ENCODE results near the gene CDKN3. TPM values are rescaled to one million over a fixed set of nuclear protein-coding genes. Genes with fewer than 3 reads are reported as not detected.
A peak's percentile ranks its signal among the peaks of the same experiment; 100 is the strongest.

The CDKN3 gene
- total and polyA plus RNA-seq, 9 donors: 0.56 to 3.1 (median 2.2) TPM

DNA sequence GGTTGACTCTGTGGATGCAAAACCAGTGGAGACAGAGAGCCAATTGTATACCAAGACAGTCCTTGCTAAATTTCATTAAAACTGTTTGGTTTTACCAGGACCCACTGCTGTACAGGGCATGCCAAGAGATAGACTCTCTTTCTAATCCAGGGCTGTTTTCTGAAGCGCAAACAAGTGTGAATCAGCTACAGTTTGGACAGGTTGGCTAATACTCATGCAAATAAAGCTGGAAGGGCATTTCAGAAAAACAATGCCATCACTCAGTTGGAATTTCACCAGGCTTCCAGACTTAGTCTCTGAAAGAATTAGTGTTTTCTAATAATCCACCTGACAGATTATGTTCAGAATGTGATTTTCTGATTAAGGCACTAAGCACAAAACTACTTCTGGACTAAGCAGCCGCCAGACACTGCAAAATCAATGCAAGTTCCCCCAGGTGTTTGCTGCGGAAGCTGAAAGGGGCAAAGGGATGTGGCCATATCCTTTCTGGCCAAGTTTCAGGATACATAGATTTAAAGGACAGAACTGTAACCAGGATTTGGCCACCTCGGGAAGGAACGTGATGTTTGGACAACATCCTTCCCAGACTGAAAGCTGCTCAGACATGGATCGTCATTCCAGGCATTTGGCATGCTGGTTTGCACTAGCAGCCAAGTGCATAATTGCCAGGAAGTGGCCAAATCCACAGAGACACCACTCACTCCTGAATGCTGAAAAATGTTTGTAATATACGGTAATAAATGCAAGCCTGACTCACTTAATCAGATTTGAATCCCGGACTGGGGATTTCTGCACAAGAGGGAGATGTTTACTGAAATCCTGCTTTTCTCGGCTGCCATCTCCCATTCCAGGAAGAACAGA, 32.0 kb upstream of the CDKN3 start:
- no peak for DNase-seq
- intact Hi-C loops (cut with DNase I): no loop called here
- Histone ChIP-seq H3K36me3 (no peaks in the 10 kb centered on the region), H3K4me3 (no peak overlapping the region), H3K27me3 (no peaks in the 10 kb centered on the region), H3K9me3 (no peaks in the 10 kb centered on the region), H3K4me1 (ENCODE audit: insufficient read depth) (peaks cover 4% of the 10 kb centered on the region), H3K27ac (no peak overlapping the region)
- WGBS, 3 donors: 39 to 48% (median 42%) methylated on average over 9 of the region's 9 CpGs
- TF ChIP-seq POLR2A (IDR thresholded peaks at IDR 0.05) (no peak), EP300 (IDR thresholded peaks at IDR 0.05) (peak; percentile 75)
- TF ChIP-seq, protein P1, sequence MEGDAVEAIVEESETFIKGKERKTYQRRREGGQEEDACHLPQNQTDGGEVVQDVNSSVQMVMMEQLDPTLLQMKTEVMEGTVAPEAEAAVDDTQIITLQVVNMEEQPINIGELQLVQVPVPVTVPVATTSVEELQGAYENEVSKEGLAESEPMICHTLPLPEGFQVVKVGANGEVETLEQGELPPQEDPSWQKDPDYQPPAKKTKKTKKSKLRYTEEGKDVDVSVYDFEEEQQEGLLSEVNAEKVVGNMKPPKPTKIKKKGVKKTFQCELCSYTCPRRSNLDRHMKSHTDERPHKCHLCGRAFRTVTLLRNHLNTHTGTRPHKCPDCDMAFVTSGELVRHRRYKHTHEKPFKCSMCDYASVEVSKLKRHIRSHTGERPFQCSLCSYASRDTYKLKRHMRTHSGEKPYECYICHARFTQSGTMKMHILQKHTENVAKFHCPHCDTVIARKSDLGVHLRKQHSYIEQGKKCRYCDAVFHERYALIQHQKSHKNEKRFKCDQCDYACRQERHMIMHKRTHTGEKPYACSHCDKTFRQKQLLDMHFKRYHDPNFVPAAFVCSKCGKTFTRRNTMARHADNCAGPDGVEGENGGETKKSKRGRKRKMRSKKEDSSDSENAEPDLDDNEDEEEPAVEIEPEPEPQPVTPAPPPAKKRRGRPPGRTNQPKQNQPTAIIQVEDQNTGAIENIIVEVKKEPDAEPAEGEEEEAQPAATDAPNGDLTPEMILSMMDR (IDR thresholded peaks at IDR 0.05): no peak

DNA sequence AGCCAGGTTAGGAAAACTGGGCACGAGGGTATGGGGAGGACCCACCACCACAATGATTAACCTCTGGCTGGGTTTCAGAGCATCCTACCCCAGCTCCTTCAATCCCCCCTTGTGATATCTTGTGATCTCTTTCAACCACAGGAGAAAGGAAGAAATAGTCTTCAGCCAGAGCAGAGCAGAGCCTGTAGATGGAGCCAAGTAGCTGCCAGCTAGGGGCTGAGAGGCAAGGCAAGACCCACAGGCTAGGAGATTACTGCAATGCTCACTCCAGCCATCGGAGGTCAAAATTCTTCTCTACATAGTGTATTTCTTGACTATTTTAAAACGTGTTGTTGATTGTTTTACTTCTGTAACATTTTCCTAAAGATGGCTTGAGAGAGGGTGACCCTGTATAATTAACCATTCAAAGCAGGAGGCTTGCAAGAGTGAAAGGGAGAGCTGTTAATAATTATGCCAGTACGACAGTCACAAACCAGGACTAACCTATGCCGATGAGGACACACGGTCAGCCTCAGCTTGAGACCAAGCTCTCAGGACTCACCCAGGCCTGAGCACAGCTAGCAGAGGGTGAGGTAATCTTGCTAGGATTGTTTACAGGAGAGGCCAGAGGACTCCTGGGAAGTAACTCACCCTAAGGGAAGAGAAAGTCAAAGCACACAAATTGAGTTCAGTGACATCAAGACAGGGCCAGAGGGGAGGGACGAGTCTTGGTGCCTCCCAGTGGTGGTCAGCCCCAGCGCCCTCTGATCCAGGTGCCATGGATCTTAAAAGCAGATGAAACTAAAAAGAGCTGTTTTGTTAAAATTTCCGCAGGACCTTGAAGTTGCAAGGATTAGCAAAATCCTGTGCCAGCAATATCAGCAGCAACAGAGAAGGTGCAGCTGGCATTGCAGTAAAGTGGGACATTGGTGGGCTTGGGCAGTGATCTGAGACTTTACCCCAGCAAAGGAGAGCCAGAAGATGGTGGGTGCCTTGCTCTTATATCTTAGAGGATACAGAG, 29.8 kb upstream of the CDKN3 start:
- H3K27ac ChIP-seq: peak overlapping the region in 1 of 2 donors; percentile 43
- peak in 2 of 5 donors; percentile 23 to 24 for DNase-seq
- TF ChIP-seq, protein P1 (IDR thresholded peaks at IDR 0.05): no peak
- no peak for TF ChIP-seq POLR2A (IDR thresholded peaks at IDR 0.05)
- TF ChIP-seq EP300 (IDR thresholded peaks at IDR 0.05): no peak
- H3K9me3 ChIP-seq: no peaks in the 10 kb centered on the region
- no peak overlapping the region for H3K4me3 ChIP-seq
- 34 to 43% (median 39%) methylated on average over 9 of the region's 9 CpGs for WGBS, 3 donors
- intact Hi-C loops (cut with DNase I): no loop called here
- no peaks in the 10 kb centered on the region for H3K27me3 ChIP-seq
- H3K4me1 ChIP-seq (ENCODE audit: insufficient read depth): peaks cover 4% of the 10 kb centered on the region
- no peaks in the 10 kb centered on the region for H3K36me3 ChIP-seq

DNA sequence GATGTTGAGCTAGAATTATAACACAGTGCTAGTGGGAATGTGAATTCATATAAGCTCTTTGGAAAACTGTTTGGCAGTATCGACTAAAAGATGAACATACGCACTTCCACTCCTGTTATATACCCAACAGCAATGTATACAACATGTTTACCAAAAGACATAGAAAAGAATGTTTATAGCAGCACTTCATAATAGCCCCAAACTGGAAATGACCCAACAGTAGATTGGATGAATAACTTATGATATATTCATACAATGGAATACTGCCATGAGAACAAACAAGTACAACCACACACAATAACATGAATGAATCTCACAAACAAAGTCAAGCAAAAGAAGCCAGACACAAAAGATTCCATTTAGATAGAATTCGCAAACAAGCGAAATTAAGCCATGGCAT, 28.5 kb upstream of the CDKN3 start:
- WGBS, 3 donors: 83 to 97% (median 85%) methylated on average over 4 of the region's 4 CpGs

DNA sequence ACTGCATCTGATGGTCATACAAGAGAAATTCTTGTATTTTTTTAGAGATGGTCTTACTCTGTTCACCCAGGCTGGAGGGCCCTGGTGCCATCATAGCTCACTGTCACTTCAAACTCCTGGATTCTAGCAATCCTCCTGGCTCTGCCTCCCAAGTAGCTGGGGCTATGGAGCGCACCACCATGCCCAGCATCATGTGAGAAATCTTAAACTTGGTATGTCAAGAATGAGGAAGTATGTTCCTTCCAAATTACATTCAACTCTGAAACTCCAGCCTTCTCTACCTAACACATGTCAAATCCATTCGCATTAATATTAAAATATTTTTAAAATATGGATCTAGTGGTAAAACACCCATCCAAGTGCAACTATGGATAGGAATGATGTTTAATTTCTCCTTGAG, 27.5 kb upstream of the CDKN3 start:
- 89 to 95% (median 95%) methylated on average over 2 of the region's 2 CpGs for WGBS, 3 donors
- intact Hi-C loops (cut with DNase I): no loop called here
- no peak overlapping the region for H3K27ac ChIP-seq
- TF ChIP-seq, protein P1 (IDR thresholded peaks at IDR 0.05): no peak
- TF ChIP-seq POLR2A (IDR thresholded peaks at IDR 0.05) (no peak), EP300 (IDR thresholded peaks at IDR 0.05) (no peak)
- H3K9me3 ChIP-seq: no peaks in the 10 kb centered on the region
- H3K27me3 ChIP-seq: no peaks in the 10 kb centered on the region
- H3K36me3 ChIP-seq: no peaks in the 10 kb centered on the region
- H3K4me1 ChIP-seq (ENCODE audit: insufficient read depth): peaks cover 1% of the 10 kb centered on the region
- DNase-seq: no peak
- no peak overlapping the region for H3K4me3 ChIP-seq

More for the DNA sequence above, 28.5 kb upstream of the CDKN3 start:
- Histone ChIP-seq H3K27me3 (no peaks in the 10 kb centered on the region), H3K4me3 (no peak overlapping the region), H3K36me3 (no peaks in the 10 kb centered on the region), H3K9me3 (no peaks in the 10 kb centered on the region), H3K27ac (no peak overlapping the region), H3K4me1 (ENCODE audit: insufficient read depth) (peaks cover 1% of the 10 kb centered on the region)
- TF ChIP-seq, protein P1 (IDR thresholded peaks at IDR 0.05): no peak
- TF ChIP-seq EP300 (IDR thresholded peaks at IDR 0.05): no peak
- TF ChIP-seq POLR2A (IDR thresholded peaks at IDR 0.05): no peak
- DNase-seq: no peak
- intact Hi-C loops (cut with DNase I): no loop called here
